GM18870 (cell line): ENCODE data around the gene JAKMIP1.

Source experiments
- ATAC-seq: cut with Tn5 transposase; IDR thresholded peaks from one replicate; pipeline ENCODE4 v1.9.1; 2021; ENCODE audit warnings: moderate library complexity; ENCODE audit not compliant: unreplicated experiment

Gene JAKMIP1

GRCh38 chr4:5976431-5976830 is 223.9 kb downstream of the JAKMIP1 start:
- no peak for ATAC-seq
